Hepatocyte (in vitro differentiated cells): ENCODE results near the gene VIPR1.

Source experiments
- EZH2 ChIP-seq: fragments of 200-600 bp; sonication (generic); IDR thresholded peaks from 2 replicates; pipeline ENCODE4 v1.6.1; 2016; ENCODE audit warnings: antibody characterized with exemption, mild to moderate bottlenecking, borderline replicate concordance
- EZH2phosphoT487 ChIP-seq: fragments of 200-600 bp; sonication (generic); IDR thresholded peaks from one replicate; pipeline ENCODE4 v1.6.1; 2018; ENCODE audit warnings: antibody characterized with exemption, mild to moderate bottlenecking, low read depth, moderate library complexity; ENCODE audit not compliant: unreplicated experiment, severe bottlenecking
- TF ChIP-seq, protein P1 (sequence below): fragments of 200-600 bp; sonication (generic); IDR thresholded peaks from 2 replicates; pipeline ENCODE4 v1.5.1; 2016; ENCODE audit warnings: antibody characterized with exemption, mild to moderate bottlenecking; ENCODE audit not compliant: poor library complexity

DNA sequence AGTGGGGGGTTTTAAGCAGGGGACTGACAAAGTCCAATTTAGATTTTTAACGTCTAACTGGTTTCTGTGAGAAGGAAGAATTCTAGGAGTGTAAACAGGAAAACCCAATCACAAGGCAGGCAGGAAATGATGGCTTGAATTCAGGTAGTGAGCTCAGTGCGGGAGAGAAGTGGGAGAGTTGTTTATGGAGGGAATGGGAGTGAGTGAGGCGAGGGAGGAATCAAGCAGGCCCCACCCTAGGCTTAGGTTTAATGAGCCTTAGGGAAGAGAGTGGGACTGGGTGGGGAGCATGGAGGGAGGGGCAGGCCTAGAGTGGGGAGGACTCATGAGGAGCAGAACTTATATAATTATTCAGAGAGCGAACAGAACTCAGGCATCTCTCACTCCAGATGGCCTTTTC is 17.9 kb downstream of the VIPR1 start:
- TF ChIP-seq, protein P1, sequence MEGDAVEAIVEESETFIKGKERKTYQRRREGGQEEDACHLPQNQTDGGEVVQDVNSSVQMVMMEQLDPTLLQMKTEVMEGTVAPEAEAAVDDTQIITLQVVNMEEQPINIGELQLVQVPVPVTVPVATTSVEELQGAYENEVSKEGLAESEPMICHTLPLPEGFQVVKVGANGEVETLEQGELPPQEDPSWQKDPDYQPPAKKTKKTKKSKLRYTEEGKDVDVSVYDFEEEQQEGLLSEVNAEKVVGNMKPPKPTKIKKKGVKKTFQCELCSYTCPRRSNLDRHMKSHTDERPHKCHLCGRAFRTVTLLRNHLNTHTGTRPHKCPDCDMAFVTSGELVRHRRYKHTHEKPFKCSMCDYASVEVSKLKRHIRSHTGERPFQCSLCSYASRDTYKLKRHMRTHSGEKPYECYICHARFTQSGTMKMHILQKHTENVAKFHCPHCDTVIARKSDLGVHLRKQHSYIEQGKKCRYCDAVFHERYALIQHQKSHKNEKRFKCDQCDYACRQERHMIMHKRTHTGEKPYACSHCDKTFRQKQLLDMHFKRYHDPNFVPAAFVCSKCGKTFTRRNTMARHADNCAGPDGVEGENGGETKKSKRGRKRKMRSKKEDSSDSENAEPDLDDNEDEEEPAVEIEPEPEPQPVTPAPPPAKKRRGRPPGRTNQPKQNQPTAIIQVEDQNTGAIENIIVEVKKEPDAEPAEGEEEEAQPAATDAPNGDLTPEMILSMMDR = no peak
- TF ChIP-seq EZH2 (no peak), EZH2phosphoT487 (no peak)
